ENCODE measurements around the gene PRR7.

The PRR7 gene

DNA sequence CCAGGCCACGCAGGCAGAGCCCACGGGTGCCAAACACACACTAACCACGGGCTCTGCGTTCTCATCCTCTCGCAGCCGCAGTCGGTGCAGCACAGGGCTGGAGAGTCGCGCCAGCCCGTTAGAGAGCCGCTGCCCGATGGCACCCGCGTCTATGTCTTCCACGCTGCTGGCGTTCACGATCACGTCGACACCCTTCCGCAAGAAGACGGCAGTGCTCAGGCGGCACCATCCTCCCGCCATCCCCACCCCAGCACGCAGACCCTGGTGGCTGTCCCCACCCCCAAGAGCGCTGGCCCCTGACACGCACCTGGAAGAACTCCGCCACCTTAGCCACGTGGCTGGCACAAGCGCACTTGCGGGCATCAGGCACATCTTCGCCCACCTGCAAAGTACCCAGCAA is 20.8 kb downstream of the PRR7 start:
- Histone ChIP-seq H3K4me3 (ENCODE audit: low read length) (no peak overlapping the region), H3K27me3 (ENCODE audit: insufficient read depth, low read length) (no peaks in the 10 kb centered on the region), H3K9me3 (ENCODE audit: low read length) (peaks cover 10% of the 10 kb centered on the region), H2AFZ (ENCODE audit: low read depth, low read length) (no peak overlapping the region), H3K36me3 (ENCODE audit: insufficient read depth, low read length) (peaks cover 65% of the 10 kb centered on the region), H3K4me1 (ENCODE audit: insufficient read depth, low read length) (peaks cover 42% of the 10 kb centered on the region)

GRCh38 chr5:177468329-177468684 is 21.7 kb downstream of the PRR7 start:
- H3K36me3 ChIP-seq (ENCODE audit: insufficient read depth, low read length): peaks cover 59% of the 10 kb centered on the region
- H2AFZ ChIP-seq (ENCODE audit: low read depth, low read length): no peak overlapping the region
- peaks cover 42% of the 10 kb centered on the region for H3K4me1 ChIP-seq (ENCODE audit: insufficient read depth, low read length)
- H3K27me3 ChIP-seq (ENCODE audit: insufficient read depth, low read length): no peaks in the 10 kb centered on the region
- peaks cover 10% of the 10 kb centered on the region for H3K9me3 ChIP-seq (ENCODE audit: low read length)
- H3K4me3 ChIP-seq (ENCODE audit: low read length): no peak overlapping the region

- H3K9me3 ChIP-seq (ENCODE audit: low read length): peaks cover 10% of the 10 kb centered on the region
- no peak overlapping the region for H2AFZ ChIP-seq (ENCODE audit: low read depth, low read length)
- no peaks in the 10 kb centered on the region for H3K27me3 ChIP-seq (ENCODE audit: insufficient read depth, low read length)
- peaks cover 44% of the 10 kb centered on the region for H3K4me1 ChIP-seq (ENCODE audit: insufficient read depth, low read length)
- no peak overlapping the region for H3K4me3 ChIP-seq (ENCODE audit: low read length)
- H3K36me3 ChIP-seq (ENCODE audit: insufficient read depth, low read length): peaks cover 53% of the 10 kb centered on the region
Measured at GRCh38 chr5:177468685-177469628, 22.3 kb downstream of the PRR7 start.

- H2AFZ ChIP-seq (ENCODE audit: low read depth, low read length): no peak overlapping the region
- H3K4me3 ChIP-seq (ENCODE audit: low read length): no peak overlapping the region
- peaks cover 54% of the 10 kb centered on the region for H3K4me1 ChIP-seq (ENCODE audit: insufficient read depth, low read length)
- H3K36me3 ChIP-seq (ENCODE audit: insufficient read depth, low read length): peaks cover 53% of the 10 kb centered on the region
- no peaks in the 10 kb centered on the region for H3K27me3 ChIP-seq (ENCODE audit: insufficient read depth, low read length)
- H3K9me3 ChIP-seq (ENCODE audit: low read length): peaks cover 10% of the 10 kb centered on the region
Measured at GRCh38 chr5:177469750-177470525, 23.3 kb downstream of the PRR7 start.

- Histone ChIP-seq H3K27me3 (ENCODE audit: insufficient read depth, low read length) (no peaks in the 10 kb centered on the region), H2AFZ (ENCODE audit: low read depth, low read length) (no peak overlapping the region), H3K4me1 (ENCODE audit: insufficient read depth, low read length) (peaks cover 55% of the 10 kb centered on the region), H3K4me3 (ENCODE audit: low read length) (peak overlapping the region; percentile 84), H3K9me3 (ENCODE audit: low read length) (peaks cover 3% of the 10 kb centered on the region), H3K36me3 (ENCODE audit: insufficient read depth, low read length) (peaks cover 43% of the 10 kb centered on the region)
Measured at GRCh38 chr5:177470759-177471536, 24.3 kb downstream of the PRR7 start.

DNA sequence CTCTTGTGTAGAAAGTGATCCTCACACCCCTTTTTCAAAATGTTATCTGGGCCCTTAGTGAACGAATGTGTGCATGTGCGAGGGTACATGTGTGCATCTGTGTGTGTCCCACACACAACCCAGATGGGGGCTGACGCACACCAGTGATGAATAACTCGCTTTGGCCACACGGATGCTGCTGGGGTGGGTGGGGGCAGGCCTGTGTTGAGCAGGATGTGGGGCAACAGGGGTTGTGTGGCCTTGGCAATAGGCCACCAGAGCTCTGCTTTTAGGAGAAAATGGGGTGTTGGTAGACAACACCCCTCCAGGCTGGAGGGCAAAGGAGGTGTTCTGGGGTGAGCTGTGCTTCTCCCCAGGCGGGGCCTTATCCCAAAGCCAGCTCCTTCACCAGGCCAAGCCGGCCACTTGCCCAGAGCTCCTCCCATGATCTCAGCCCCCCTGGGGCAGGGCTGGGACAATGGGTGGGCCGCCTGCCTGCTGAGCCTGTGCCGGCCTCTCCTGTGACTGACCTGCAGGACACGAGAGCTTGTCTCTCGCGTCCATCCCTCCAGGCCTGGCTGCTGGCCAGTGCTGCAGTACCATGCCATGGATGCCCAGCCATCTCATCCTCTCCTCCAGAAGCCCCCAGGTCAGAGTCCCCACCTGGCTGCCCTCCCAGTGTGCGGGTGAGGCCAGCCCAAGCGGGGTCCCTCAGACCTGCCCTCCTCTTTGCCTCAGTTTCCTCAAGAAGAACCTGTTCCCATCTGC is 25.2 kb downstream of the PRR7 start:
- Histone ChIP-seq H2AFZ (ENCODE audit: low read depth, low read length) (no peak overlapping the region), H3K27me3 (ENCODE audit: insufficient read depth, low read length) (no peaks in the 10 kb centered on the region), H3K9me3 (ENCODE audit: low read length) (no peaks in the 10 kb centered on the region), H3K4me3 (ENCODE audit: low read length) (peak overlapping the region; percentile 84), H3K36me3 (ENCODE audit: insufficient read depth, low read length) (peaks cover 35% of the 10 kb centered on the region), H3K4me1 (ENCODE audit: insufficient read depth, low read length) (peaks cover 55% of the 10 kb centered on the region)

- Histone ChIP-seq H3K9me3 (ENCODE audit: low read length) (no peaks in the 10 kb centered on the region), H3K4me3 (ENCODE audit: low read length) (peak overlapping the region; percentile 84), H3K27me3 (ENCODE audit: insufficient read depth, low read length) (no peaks in the 10 kb centered on the region), H3K36me3 (ENCODE audit: insufficient read depth, low read length) (peaks cover 25% of the 10 kb centered on the region), H3K4me1 (ENCODE audit: insufficient read depth, low read length) (peaks cover 55% of the 10 kb centered on the region), H2AFZ (ENCODE audit: low read depth, low read length) (no peak overlapping the region)
Measured at GRCh38 chr5:177472460-177473442, 26.1 kb downstream of the PRR7 start.

DNA sequence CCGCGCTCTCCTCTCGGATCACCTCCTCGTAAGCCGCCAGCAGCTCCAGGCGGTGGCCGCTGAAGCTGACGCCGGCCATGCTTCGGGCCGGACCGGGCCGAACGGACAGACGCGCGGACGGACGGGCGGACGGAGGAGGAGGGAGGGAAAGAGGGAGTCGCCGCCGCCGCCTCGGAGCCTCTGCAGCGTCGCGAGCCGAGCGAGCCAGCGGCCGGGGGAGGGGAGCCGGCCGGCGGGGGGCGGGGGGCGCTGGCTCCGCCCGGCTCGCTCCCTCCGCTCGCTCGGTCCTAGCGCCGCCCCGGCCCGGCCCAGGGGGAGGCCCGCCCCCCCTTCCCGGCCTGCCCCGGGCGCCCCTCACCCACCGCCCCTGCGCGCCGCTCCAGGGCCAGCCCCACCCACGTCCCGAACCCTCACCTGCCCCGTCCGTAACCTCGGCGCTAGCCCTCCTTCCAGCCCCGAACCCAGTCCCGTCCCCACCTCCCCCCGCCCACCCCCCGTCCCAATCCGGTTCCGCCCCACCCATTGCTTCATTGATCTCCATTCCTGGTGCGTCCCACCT is 26.9 kb downstream of the PRR7 start, which contains the start of gene DBN1:
Gene DBN1 (minus strand): TSS at position 192 of the 559 bp plus-strand sequence. CDS start 113 bp downstream, at position 79.
- no peaks in the 10 kb centered on the region for H3K9me3 ChIP-seq (ENCODE audit: low read length)
- peaks cover 19% of the 10 kb centered on the region for H3K36me3 ChIP-seq (ENCODE audit: insufficient read depth, low read length)
- H3K4me3 ChIP-seq (ENCODE audit: low read length): peak within 1 kb of the TSS; percentile 84
- no peak within 1 kb of the TSS for H2AFZ ChIP-seq (ENCODE audit: low read depth, low read length)
- H3K27me3 ChIP-seq (ENCODE audit: insufficient read depth, low read length): no peaks in the 10 kb centered on the region
- H3K4me1 ChIP-seq (ENCODE audit: insufficient read depth, low read length): peaks cover 49% of the 10 kb centered on the region

DNA sequence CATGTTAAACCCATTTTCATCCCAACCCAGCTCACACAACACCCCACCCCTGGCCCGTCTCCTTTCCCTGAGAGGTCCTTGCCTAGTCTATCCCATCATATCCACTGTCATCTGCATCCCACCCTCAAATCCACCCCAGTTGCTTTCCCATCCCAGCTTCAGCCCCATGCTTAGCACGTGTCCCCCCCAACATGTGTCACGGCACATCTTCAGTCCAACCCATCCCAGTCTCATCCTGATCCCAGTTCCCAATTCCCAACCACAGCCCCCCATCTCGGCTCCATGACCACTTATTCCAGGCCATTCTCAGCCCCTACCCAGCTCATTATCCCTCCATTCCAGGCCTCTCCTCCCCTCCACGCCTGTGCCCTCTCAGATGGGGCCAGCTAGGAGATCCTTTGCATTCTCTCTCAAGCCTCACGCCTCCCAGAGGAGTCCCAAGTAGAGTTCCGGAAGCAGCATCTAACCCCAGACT is 27.4 kb downstream of the PRR7 start:
- Histone ChIP-seq H3K36me3 (ENCODE audit: insufficient read depth, low read length) (peaks cover 16% of the 10 kb centered on the region), H3K4me1 (ENCODE audit: insufficient read depth, low read length) (peaks cover 45% of the 10 kb centered on the region), H2AFZ (ENCODE audit: low read depth, low read length) (no peak overlapping the region), H3K4me3 (ENCODE audit: low read length) (peak overlapping the region; percentile 19), H3K27me3 (ENCODE audit: insufficient read depth, low read length) (no peaks in the 10 kb centered on the region), H3K9me3 (ENCODE audit: low read length) (no peaks in the 10 kb centered on the region)

GRCh38 chr5:177474846-177475562 is 28.4 kb downstream of the PRR7 start:
- no peak overlapping the region for H3K4me3 ChIP-seq (ENCODE audit: low read length)
- no peaks in the 10 kb centered on the region for H3K9me3 ChIP-seq (ENCODE audit: low read length)
- peaks cover 40% of the 10 kb centered on the region for H3K4me1 ChIP-seq (ENCODE audit: insufficient read depth, low read length)
- H3K27me3 ChIP-seq (ENCODE audit: insufficient read depth, low read length): no peaks in the 10 kb centered on the region
- H3K36me3 ChIP-seq (ENCODE audit: insufficient read depth, low read length): peaks cover 16% of the 10 kb centered on the region
- no peak overlapping the region for H2AFZ ChIP-seq (ENCODE audit: low read depth, low read length)

Measured in neuron (in vitro differentiated cells).